ENCODE results near the gene NLGN1.
"Not testable (repeated sequence)": the region's sequence is repeated elsewhere in the genome, so short reads cannot be mapped to it uniquely, and the experiment has no call there.

NLGN1 gene

GRCh38 chr3:173397161-173398110 lies at the start of gene NLGN1:
Gene NLGN1, plus strand, starts transcription at chr3:173397744.
- peak; percentile 14 to 93 (median 67) for DNase-seq

DNA sequence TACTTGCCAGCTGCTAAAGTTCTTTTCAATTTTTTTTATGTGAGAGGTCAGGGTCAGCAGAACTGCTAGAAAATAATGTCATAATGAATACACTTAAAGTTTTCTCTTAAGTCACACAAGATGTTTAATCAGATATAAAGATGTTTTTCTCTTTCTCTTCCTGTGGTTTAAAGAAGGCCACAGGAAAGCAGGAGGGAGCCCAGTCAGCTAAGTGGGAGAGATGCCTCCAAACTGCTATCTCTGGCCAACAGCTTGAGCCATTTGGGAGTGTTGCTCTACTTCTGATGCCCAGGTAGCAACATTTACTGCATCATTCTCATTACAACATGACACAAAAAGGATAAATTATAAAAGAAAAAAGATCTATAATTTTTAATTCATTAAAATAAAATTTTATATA lies 45.7 kb upstream of the NLGN1 start:
- no peak for DNase-seq

DNA sequence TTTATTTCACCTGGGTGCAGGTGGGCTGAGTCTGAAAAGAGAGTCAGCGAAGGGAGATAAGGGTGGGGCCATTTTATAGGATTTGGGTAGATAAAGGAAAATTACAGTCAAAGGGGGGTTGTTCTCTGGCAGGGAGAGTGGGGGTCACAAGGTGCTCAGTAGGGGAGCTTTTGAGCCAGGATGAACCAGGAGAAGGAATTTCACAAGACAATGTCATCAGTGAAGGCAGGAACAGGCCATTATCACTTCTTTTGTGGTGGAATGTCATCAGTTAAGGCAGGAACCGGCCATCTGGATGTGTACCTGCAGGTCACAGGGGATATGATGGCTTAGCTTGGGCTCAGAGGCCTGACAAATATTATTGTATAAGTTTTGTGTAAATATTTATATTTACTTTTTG lies 44.4 kb upstream of the NLGN1 start:
- not testable (repeated sequence) for DNase-seq

DNA sequence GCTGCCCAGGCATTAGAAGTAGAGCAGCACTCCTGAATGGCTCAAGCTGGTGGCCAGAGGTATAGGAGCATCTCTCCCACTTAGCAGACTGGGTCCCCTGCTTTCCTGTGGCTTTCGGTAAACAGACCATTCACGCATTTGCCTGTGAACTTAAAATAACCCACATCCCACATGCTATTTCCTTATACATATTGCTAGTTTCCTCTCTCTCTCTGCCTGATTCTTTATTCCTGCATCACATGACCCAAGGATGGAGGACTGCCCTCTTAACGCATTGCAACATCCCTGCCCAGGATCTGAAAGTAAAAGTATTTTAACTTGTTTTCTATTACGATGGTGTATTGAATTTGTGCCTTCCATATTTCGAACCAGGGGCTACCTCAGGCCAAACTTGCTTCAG lies 43.4 kb upstream of the NLGN1 start:
- DNase-seq: no peak

GRCh38 chr3:173371848-173372487 lies 25.6 kb upstream of the NLGN1 start:
- peak in 22 of 51 donors; percentile 1 to 43 (median 12) for DNase-seq

GRCh38 chr3:173380681-173381080 lies 16.9 kb upstream of the NLGN1 start:
- no peak for DNase-seq

DNA sequence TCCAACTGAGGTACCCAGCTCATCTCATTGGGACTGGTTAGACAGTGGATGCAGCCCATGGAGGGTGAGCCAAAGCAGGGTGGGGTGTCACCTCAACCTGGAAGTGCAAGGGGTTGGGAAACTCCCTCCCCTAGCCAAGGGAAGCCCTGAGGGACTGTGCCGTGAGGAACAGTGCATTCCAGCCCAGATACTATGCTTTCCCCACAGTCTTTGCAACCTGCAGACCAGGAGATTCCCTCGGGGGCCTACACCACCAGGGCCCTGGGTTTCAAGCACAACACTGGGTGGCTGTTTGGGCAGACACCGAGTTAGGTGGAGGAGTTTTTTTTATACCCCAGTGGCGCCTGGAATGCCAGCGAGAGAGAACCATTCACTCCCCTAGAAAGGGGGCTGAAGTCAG lies 15.6 kb upstream of the NLGN1 start:
- not testable (repeated sequence) for DNase-seq

- peak in 1 of 51 donors; percentile 48 for DNase-seq
Observed at GRCh38 chr3:173395073-173395411, 2.5 kb upstream of the NLGN1 start.

- DNase-seq: peak; percentile 33 to 94 (median 83)
Observed at GRCh38 chr3:173395412-173396181, 1.9 kb upstream of the NLGN1 start.

GRCh38 chr3:173396191-173397041 lies 1.1 kb upstream of the NLGN1 start:
- DNase-seq: peak in 15 of 51 donors; percentile 2 to 82 (median 19)

GRCh38 chr3:173398111-173398479 lies 551 bp downstream of the NLGN1 start:
- DNase-seq: peak in 10 of 51 donors; percentile 35 to 88 (median 52)

DNA sequence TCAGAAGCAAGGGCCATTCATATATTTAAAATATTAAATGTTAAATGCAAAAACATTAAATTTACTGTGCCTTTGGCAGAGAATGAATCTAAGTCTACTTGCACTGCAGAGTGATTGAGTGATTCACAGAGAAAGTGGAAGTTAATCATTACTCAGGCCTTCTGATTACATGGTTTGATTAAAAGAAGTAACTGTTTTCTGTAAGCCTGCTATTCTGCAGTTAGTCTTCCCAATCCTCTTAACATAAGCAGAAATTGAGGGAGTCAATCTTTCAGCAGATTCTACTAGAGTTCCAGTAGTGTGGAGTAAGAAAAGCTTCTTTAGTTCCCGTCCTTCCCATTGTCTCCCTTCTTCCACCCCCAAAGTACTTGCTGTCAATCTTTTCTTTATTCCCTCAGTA lies 1.5 kb downstream of the NLGN1 start:
- peak in 1 of 51 donors; percentile 58 for DNase-seq

GRCh38 chr3:173401369-173401768 lies 3.8 kb downstream of the NLGN1 start:
- DNase-seq: no peak

DNA sequence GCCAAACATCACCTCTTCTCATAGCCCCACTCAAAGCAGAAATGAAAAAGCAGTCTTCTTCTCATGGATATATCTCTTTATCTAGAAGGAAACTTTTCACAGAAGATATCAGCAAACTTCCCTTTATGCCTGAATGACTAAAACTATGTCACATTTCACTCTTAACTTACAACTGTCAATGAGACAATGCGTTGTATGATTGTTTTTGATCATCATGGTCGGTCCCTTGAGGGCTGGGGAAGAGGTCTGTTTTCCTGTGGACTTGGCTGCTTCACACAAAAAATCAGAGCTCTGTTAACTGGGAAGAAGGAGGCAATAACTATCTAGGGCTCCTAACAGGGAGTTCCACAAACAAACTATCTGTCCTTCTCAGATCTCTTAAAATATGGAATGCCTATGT lies 5.1 kb downstream of the NLGN1 start:
- DNase-seq: peak in 1 of 51 donors; percentile 26

- DNase-seq: peak in 1 of 51 donors; percentile 45
Observed at GRCh38 chr3:173403376-173403775, 5.8 kb downstream of the NLGN1 start.

DNA sequence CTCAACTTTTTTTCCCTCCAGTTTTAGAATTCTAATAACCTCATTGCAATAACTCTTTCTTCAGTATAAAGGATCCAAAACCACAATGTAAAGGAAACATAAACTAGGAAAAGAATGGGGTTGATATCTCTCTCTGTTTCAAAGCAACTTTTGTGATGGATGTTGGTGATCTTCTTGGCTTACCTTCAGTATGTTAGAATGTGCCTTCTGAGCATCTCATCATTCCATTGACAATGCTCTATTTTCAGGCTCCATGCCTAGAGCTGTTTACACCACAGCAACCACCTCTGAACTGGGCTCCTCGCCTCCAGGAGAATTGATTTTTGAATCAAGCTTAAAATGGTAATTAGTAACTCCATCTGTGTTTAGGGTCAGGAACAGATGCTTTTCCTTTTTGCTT lies 6.6 kb downstream of the NLGN1 start:
- DNase-seq: peak in 2 of 51 donors; percentile 15 to 22

DNA sequence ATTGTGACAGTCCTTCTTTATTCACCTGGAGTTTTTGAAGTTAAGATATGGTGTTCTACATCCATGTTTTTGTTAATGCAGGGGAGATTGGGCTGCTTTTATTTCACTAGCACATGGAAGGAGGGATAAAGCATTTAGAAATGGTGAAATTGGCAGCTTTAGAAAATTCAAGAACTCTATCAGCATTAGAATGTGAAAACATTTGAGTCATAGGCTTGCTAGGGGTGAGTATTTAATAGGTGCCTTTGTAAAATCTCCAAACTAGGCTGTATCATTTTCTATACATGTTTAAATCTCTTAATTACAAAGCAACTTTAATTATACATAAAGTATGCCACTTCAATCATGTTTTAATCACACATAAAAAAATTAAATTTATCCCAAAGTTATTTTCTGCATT lies 12.9 kb downstream of the NLGN1 start:
- no peak for DNase-seq

GRCh38 chr3:173410849-173411248 lies 13.3 kb downstream of the NLGN1 start:
- DNase-seq: peak in 6 of 51 donors; percentile 13 to 66 (median 36)

GRCh38 chr3:173411375-173411973 lies 13.9 kb downstream of the NLGN1 start:
- DNase-seq: peak in 17 of 51 donors; percentile 2 to 74 (median 19)

GRCh38 chr3:173416070-173416469 lies 18.5 kb downstream of the NLGN1 start:
- DNase-seq: no peak

Data from hypothalamus (tissue), 51 donors.